GM12878 (cell line): Measurements from ENCODE around the gene BMERB1.

Experiments used
- FOS ChIP-seq: IDR thresholded peaks from 3 replicates; pipeline ENCODE4 v1.6.1; 2011; ENCODE audit warnings: borderline replicate concordance; ENCODE audit not compliant: insufficient read length; ENCODE audit errors: extremely low read depth
- POLR2A ChIP-seq: IDR thresholded peaks from 2 replicates; pipeline ENCODE4 v1.6.1; 2011; ENCODE audit warnings: low read depth, mild to moderate bottlenecking, low read length
- RAD21 ChIP-seq: IDR thresholded peaks from 2 replicates; pipeline ENCODE4 v1.6.1; 2011; ENCODE audit warnings: mild to moderate bottlenecking, low read depth, low read length, moderate library complexity; ENCODE audit not compliant: insufficient read depth
- TF ChIP-seq, protein P1 (sequence below), 3 experiments: IDR thresholded peaks in 2 of 3; conservative IDR thresholded peaks in 1 of 3; 2 replicates each; pipeline ENCODE4 v1.5.1; 2011; ENCODE audit warnings: low read depth in 3 of 3, low read length in 3 of 3, mild to moderate bottlenecking in 3 of 3, control low read depth in 2 of 3, moderate library complexity in 2 of 3, inconsistent platforms in 1 of 3, mixed read lengths in 1 of 3; ENCODE audit not compliant: control insufficient read depth in 2 of 3, insufficient read depth in 1 of 3; ENCODE audit errors: extremely low read depth in 1 of 3

GRCh38 chr16:15435216-15435864 lies 952 bp downstream of the BMERB1 start:
- TF ChIP-seq FOS (no peak), RAD21 (no peak), POLR2A (no peak)
- TF ChIP-seq, protein P1, sequence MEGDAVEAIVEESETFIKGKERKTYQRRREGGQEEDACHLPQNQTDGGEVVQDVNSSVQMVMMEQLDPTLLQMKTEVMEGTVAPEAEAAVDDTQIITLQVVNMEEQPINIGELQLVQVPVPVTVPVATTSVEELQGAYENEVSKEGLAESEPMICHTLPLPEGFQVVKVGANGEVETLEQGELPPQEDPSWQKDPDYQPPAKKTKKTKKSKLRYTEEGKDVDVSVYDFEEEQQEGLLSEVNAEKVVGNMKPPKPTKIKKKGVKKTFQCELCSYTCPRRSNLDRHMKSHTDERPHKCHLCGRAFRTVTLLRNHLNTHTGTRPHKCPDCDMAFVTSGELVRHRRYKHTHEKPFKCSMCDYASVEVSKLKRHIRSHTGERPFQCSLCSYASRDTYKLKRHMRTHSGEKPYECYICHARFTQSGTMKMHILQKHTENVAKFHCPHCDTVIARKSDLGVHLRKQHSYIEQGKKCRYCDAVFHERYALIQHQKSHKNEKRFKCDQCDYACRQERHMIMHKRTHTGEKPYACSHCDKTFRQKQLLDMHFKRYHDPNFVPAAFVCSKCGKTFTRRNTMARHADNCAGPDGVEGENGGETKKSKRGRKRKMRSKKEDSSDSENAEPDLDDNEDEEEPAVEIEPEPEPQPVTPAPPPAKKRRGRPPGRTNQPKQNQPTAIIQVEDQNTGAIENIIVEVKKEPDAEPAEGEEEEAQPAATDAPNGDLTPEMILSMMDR (IDR thresholded peaks at IDR 0.05 in 2 of 3, conservative IDR thresholded peaks at IDR 0.05 in 1 of 3; ENCODE audit: control insufficient read depth in 2 of 3, extremely low read depth in 1 of 3, insufficient read depth in 1 of 3, low read depth in 3 of 3, low read length in 3 of 3), result no peak
